H1 (cell line): ENCODE measurements around the gene BLOC1S3. TPM values are rescaled to one million over a fixed set of nuclear protein-coding genes. Genes with fewer than 3 reads are reported as not detected.

Experiments
- CTCF ChIA-PET: fragments of 300-600 bp; sonication (Branson Sonifier 250); formaldehyde crosslinking; loops from one replicate; lab custom pipeline; 2021; ENCODE audit not compliant: partially characterized antibody; lab: Charles Lee
- POLR2A ChIA-PET: fragments of 300-600 bp; sonication (Branson Sonifier 250); formaldehyde crosslinking; loops from one replicate; lab custom pipeline; 2021; ENCODE audit warnings: inconsistent platforms; ENCODE audit not compliant: partially characterized antibody; lab: Charles Lee
- DNase-seq, 2 experiments: peaks; one replicate each; pipeline versions ENCODE4 v3.0.0 to v3.0.0-alpha.2; 2010 to 2022; ENCODE audit warnings: low spot score in 2 of 2, low read depth in 1 of 2, mixed read lengths in 1 of 2
- FAIRE-seq: peaks from 2 replicates; lab custom pipeline; 2011; peaks lifted over from hg19 to GRCh38; lab: Jason Lieb, UNC
- H2AFZ ChIP-seq: 2 replicates; pipeline ENCODE4 v1.8.1; 2012; ENCODE audit warnings: low read length, inconsistent platforms
- H2AK5ac ChIP-seq: 2 replicates; pipeline ENCODE4 v1.6.1; 2013; ENCODE audit warnings: low read depth, low read length
- H2BK120ac ChIP-seq: replicated peaks from 2 replicates; pipeline ENCODE3; 2013; ENCODE audit warnings: low read depth, low read length, inconsistent platforms
- H2BK12ac ChIP-seq: 2 replicates; pipeline ENCODE4 v1.6.1; 2013; ENCODE audit warnings: low read depth, low read length
- H2BK15ac ChIP-seq: 2 replicates; pipeline ENCODE4 v1.6.1; 2013; ENCODE audit warnings: low read length
- H2BK20ac ChIP-seq: 2 replicates; pipeline ENCODE4 v1.6.1; 2013; ENCODE audit warnings: low read length
- H2BK5ac ChIP-seq: 2 replicates; pipeline ENCODE4 v1.6.1; 2013; ENCODE audit warnings: low read depth, low read length
- H3K14ac ChIP-seq: 2 replicates; pipeline ENCODE4 v1.6.1; 2013; ENCODE audit warnings: inconsistent platforms; ENCODE audit not compliant: insufficient read length
- H3K18ac ChIP-seq: 2 replicates; pipeline ENCODE4 v1.6.1; 2013; ENCODE audit warnings: low read length; ENCODE audit errors: extremely low read depth
- H3K23ac ChIP-seq: 2 replicates; pipeline ENCODE4 v1.6.1; 2013; ENCODE audit warnings: inconsistent platforms; ENCODE audit not compliant: insufficient read length
- H3K23me2 ChIP-seq: 2 replicates; pipeline ENCODE4 v1.6.1; 2013; ENCODE audit warnings: low read depth, low read length
- H3K27ac ChIP-seq: 2 replicates; pipeline ENCODE4 v1.6.1; 2011; ENCODE audit warnings: low read depth, low read length, inconsistent platforms
- H3K27me3 ChIP-seq, 4 experiments: replicated peaks in 1 of 4; 1 replicate in 1 of 4; 2 replicates in 3 of 4; pipeline versions ENCODE4 v1.6.1 to v1.8.1; 2011 to 2013; ENCODE audit warnings: low read length in 3 of 4, mild to moderate bottlenecking in 3 of 4, inconsistent platforms in 2 of 4, mixed read lengths in 2 of 4, moderate library complexity in 1 of 4; ENCODE audit not compliant: control insufficient read depth in 3 of 4, insufficient read depth in 3 of 4; ENCODE audit errors: extremely low read depth in 1 of 4
- H3K36me3 ChIP-seq, 4 experiments: 2 replicates each; pipeline versions ENCODE4 v1.6.1 to v1.8.1; 2011 to 2013; ENCODE audit warnings: mild to moderate bottlenecking in 4 of 4, low read length in 3 of 4, moderate library complexity in 2 of 4, control low read depth in 1 of 4, inconsistent platforms in 1 of 4; ENCODE audit not compliant: insufficient read depth in 4 of 4, control insufficient read depth in 2 of 4
- H3K4ac ChIP-seq: replicated peaks from 2 replicates; pipeline ENCODE3; 2013; ENCODE audit warnings: low read length, low read depth, mixed read lengths, inconsistent platforms; ENCODE audit not compliant: insufficient read length
- H3K4me1 ChIP-seq, 4 experiments: replicated peaks in 1 of 4; 1 replicate in 1 of 4; 2 replicates in 3 of 4; pipeline versions ENCODE4 v1.6.1 to v1.8.1; 2011 to 2013; ENCODE audit warnings: low read length in 3 of 4, inconsistent platforms in 2 of 4, mixed read lengths in 1 of 4; ENCODE audit not compliant: insufficient read depth in 4 of 4, control insufficient read depth in 3 of 4
- H3K4me2 ChIP-seq, 2 experiments: 2 replicates each; pipeline versions ENCODE4 v1.6.1 to v1.8.1; 2011 to 2013; ENCODE audit warnings: low read depth in 2 of 2, low read length in 2 of 2, control low read depth in 1 of 2, inconsistent platforms in 1 of 2, mild to moderate bottlenecking in 1 of 2; ENCODE audit not compliant: insufficient read depth in 1 of 2
- H3K4me3 ChIP-seq, 4 experiments: fragments of 200-600, 300-600 bp in 1 of 4; sonication (generic), shearing (Covaris generic), sonication (Bioruptor Twin) in 1 of 4; 2 replicates each; pipeline versions ENCODE4 v1.5.1 to v1.8.1; 2011 to 2016; ENCODE audit warnings: low read length in 4 of 4, low read depth in 3 of 4, control low read depth in 2 of 4, inconsistent platforms in 2 of 4, mild to moderate bottlenecking in 2 of 4, mixed read lengths in 1 of 4, moderate library complexity in 1 of 4; ENCODE audit not compliant: insufficient read depth in 2 of 4; ENCODE audit errors: extremely low read depth in 1 of 4
- H3K56ac ChIP-seq: replicated peaks from 2 replicates; pipeline ENCODE3; 2013; ENCODE audit warnings: low read depth, mild to moderate bottlenecking, mixed read lengths, low read length, inconsistent platforms; ENCODE audit not compliant: insufficient read length
- H3K79me1 ChIP-seq: 2 replicates; pipeline ENCODE4 v1.6.1; 2013; ENCODE audit warnings: low read depth, low read length, control low read depth
- H3K79me2 ChIP-seq, 2 experiments: 2 replicates each; pipeline versions ENCODE4 v1.6.1 to v1.8.1; 2012 to 2013; ENCODE audit warnings: low read length in 2 of 2, mild to moderate bottlenecking in 2 of 2, inconsistent platforms in 1 of 2; ENCODE audit not compliant: insufficient read depth in 2 of 2, control insufficient read depth in 1 of 2
- H3K9ac ChIP-seq, 4 experiments: replicated peaks in 1 of 4; 1 replicate in 1 of 4; 2 replicates in 3 of 4; pipeline versions ENCODE4 v1.6.1 to v1.8.1; 2011 to 2013; ENCODE audit warnings: low read depth in 3 of 4, low read length in 3 of 4, control low read depth in 2 of 4, mild to moderate bottlenecking in 2 of 4, moderate library complexity in 2 of 4, inconsistent platforms in 1 of 4; ENCODE audit errors: extremely low read depth in 1 of 4
- H3K9me3 ChIP-seq, 2 experiments: 2 replicates each; pipeline versions ENCODE4 v1.6.1 to v1.8.1; 2012 to 2013; ENCODE audit warnings: mild to moderate bottlenecking in 2 of 2, moderate library complexity in 2 of 2, control low read depth in 1 of 2, inconsistent platforms in 1 of 2, low read depth in 1 of 2, low read length in 1 of 2, mixed read lengths in 1 of 2; ENCODE audit not compliant: insufficient read depth in 2 of 2
- H4K20me1 ChIP-seq, 2 experiments: replicated peaks in 1 of 2; 2 replicates each; pipeline versions ENCODE3 to v1.8.1; 2011 to 2013; ENCODE audit warnings: inconsistent platforms in 2 of 2, low read length in 2 of 2, mild to moderate bottlenecking in 1 of 2; ENCODE audit not compliant: insufficient read depth in 2 of 2, control insufficient read depth in 1 of 2
- H4K5ac ChIP-seq: 2 replicates; pipeline ENCODE4 v1.6.1; 2013; ENCODE audit warnings: low read length, low read depth, mixed read lengths, inconsistent platforms; ENCODE audit not compliant: insufficient read length
- H4K8ac ChIP-seq: 2 replicates; pipeline ENCODE4 v1.8.0; 2013; ENCODE audit warnings: mild to moderate bottlenecking, moderate library complexity, low read length, inconsistent platforms; ENCODE audit not compliant: insufficient read depth; ENCODE audit errors: extremely low read depth
- H4K91ac ChIP-seq: replicated peaks from 2 replicates; pipeline ENCODE3; 2013; ENCODE audit warnings: low read length, mixed read lengths, inconsistent platforms; ENCODE audit not compliant: insufficient read length
- CHD2 ChIP-seq: IDR thresholded peaks from 2 replicates; pipeline ENCODE4 v1.6.1; 2012; ENCODE audit warnings: low read length, improper control_type of control experiment
- POLR2A ChIP-seq, 2 experiments: IDR thresholded peaks; 1 replicate in 1 of 2; 2 replicates in 1 of 2; pipeline ENCODE4 v1.6.1; 2011; ENCODE audit warnings: low read depth in 2 of 2, low read length in 2 of 2, mild to moderate bottlenecking in 2 of 2; ENCODE audit errors: control extremely low read depth in 1 of 2
- RAD21 ChIP-seq, 2 experiments: IDR thresholded peaks in 1 of 2; conservative IDR thresholded peaks in 1 of 2; 2 replicates each; pipeline ENCODE4 v1.6.1; 2011; ENCODE audit warnings: low read depth in 2 of 2, low read length in 2 of 2, improper control_type of control experiment in 1 of 2, inconsistent platforms in 1 of 2, mild to moderate bottlenecking in 1 of 2, moderate library complexity in 1 of 2
- RXRA ChIP-seq: IDR thresholded peaks from 2 replicates; pipeline ENCODE4 v1.6.1; 2011; ENCODE audit warnings: low read depth, mild to moderate bottlenecking, low read length, moderate library complexity; ENCODE audit not compliant: insufficient read depth
- SIX5 ChIP-seq: IDR thresholded peaks from 2 replicates; pipeline ENCODE4 v1.6.1; 2011; ENCODE audit warnings: mild to moderate bottlenecking, low read depth, low read length
- SP2 ChIP-seq: IDR thresholded peaks from 2 replicates; pipeline ENCODE4 v1.6.1; 2012; ENCODE audit warnings: mild to moderate bottlenecking, low read length, inconsistent platforms
- TBP ChIP-seq: IDR thresholded peaks from 2 replicates; pipeline ENCODE4 v1.6.1; 2011; ENCODE audit warnings: low read depth, low read length, improper control_type of control experiment
- ZNF274 ChIP-seq: IDR thresholded peaks from 2 replicates; pipeline ENCODE4 v1.7.0; 2012; ENCODE audit warnings: low read length, borderline replicate concordance; ENCODE audit errors: extremely low read depth
- WGBS, 2 experiments: shearing (Covaris generic) in 1 of 2; methylation state at CpG; one replicate each; pipeline versions ENCODE4 v1.1.6 to v1.1.7; 2013 to 2015; ENCODE audit warnings: low lambda C conversion rate in 2 of 2, mixed read lengths in 2 of 2, inconsistent platforms in 1 of 2, low coverage in 1 of 2, missing lambda C conversion rate in 1 of 2; ENCODE audit not compliant: insufficient replicate concordance in 2 of 2, insufficient coverage in 1 of 2, insufficient read length in 1 of 2; ENCODE audit errors: extremely low coverage in 1 of 2, missing lambda C conversion rate in 1 of 2; 5-methylcytosine and 5-hydroxymethylcytosine counted together
- polyA plus RNA-seq, 7 experiments: library from polyadenylated mRNA; depleted of rRNA in 3 of 7; stranded (reverse) in 5 of 7; unstranded in 2 of 7; fragments of >200 nt in 5 of 7; fragments of 200-250 nt in 2 of 7; gene quantifications; 1 replicate in 5 of 7; 2 replicates in 1 of 7; 4 replicates in 1 of 7; pipeline versions ENCODE4 v1.2.1 to v1.2.3, GENCODE V29; 2011 to 2013; ENCODE audit warnings: missing spikeins in 2 of 7, mixed read lengths in 2 of 7
- total RNA-seq: library from RNA; stranded (reverse); fragmentation: NEBNext Ultra II Directional; extraction: Animal tissue kit (Norgen Biotek cat#: 25700); gene quantifications from 2 replicates; pipeline ENCODE4 v1.2.1, GENCODE V29; 2021
- TF ChIP-seq, protein P1 (sequence below), 3 experiments: IDR thresholded peaks; 1 replicate in 2 of 3; 2 replicates in 1 of 3; pipeline versions ENCODE4 v1.5.1 to v1.6.1; 2011; ENCODE audit warnings: low read length in 3 of 3, mild to moderate bottlenecking in 3 of 3, inconsistent platforms in 2 of 3, low read depth in 1 of 3, moderate library complexity in 1 of 3; ENCODE audit not compliant: insufficient read depth in 1 of 3; ENCODE audit errors: control extremely low read depth in 1 of 3

Gene BLOC1S3
- total and polyA plus RNA-seq, 2 of the 8 experiments (the other 6 are each of a cell fraction or from before 2014, with no cell fraction given), result 6.0 to 6.1 TPM

DNA sequence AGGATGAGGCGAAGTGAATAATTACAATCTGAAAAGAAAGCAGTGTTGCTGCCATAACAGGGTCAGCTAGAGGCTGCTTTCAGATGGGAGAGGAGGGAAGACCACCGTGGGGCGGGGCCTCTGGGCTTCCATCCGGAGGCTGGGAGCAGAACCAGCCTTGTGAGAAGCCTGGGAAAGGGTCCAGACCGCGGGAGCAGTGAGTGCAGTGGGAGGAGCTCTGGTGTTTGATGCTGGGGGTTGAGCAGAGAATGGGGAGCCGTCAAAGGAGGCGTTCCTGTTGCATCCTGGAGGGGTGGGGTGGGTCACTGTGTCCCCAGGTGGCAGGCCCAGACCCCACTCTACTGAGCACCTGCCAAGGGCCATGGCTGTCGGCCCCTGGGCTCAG, 35.9 kb upstream of the BLOC1S3 start:
- Histone ChIP-seq H2AFZ (no peak overlapping the region), H2BK12ac (no peak overlapping the region), H2AK5ac (no peak overlapping the region), H3K79me2 (no peaks in the 10 kb centered on the region), H3K9ac (no peak overlapping the region), H3K9me3 (no peaks in the 10 kb centered on the region), H3K36me3 (peaks cover 2 to 17% (median 7%) of the 10 kb centered on the region in 4 experiments; a peak in 5 of 8 replicates), H3K4me2 (no peak overlapping the region), H3K4me3 (no peak overlapping the region), H3K18ac (no peak overlapping the region), H4K8ac (no peak overlapping the region), H4K20me1 (peaks cover 3 to 14% of the 10 kb centered on the region in 2 experiments), H2BK120ac (no peak overlapping the region), H3K56ac (no peak overlapping the region), H3K23me2 (no peaks in the 10 kb centered on the region), H3K27me3 (no peaks in the 10 kb centered on the region), H2BK5ac (no peak overlapping the region), H3K4me1 (peaks cover 0 to 8% (median 5%) of the 10 kb centered on the region in 4 experiments; a peak in 5 of 7 replicates), H4K91ac (no peak overlapping the region), H2BK20ac (no peak overlapping the region), H2BK15ac (no peak overlapping the region), H3K27ac (no peak overlapping the region), H3K14ac (no peak overlapping the region), H3K4ac (no peak overlapping the region), H3K23ac (no peak overlapping the region), H4K5ac (no peak overlapping the region), H3K79me1 (peaks cover 12% of the 10 kb centered on the region)
- 86% methylated on average over 9 of the region's 9 CpGs; no CpG with 5 or more reads in 1 of the 2 experiments for WGBS, 2 experiments
- no peak for FAIRE-seq
- no peak for DNase-seq
- ChIA-PET CTCF (interaction anchor here (0.9 to 5.6 kb wide), 7 partner anchors 18 to 143 kb away, joined by 3 to 44 read pairs (median 4); partner anchors contain the start of genes BLOC1S3 and TRAPPC6A), POLR2A (interaction anchor here (0.8 to 1.0 kb wide), 2 partner anchors 32 to 50 kb away, joined by 3 read pairs; partner anchors contain the start of gene PPP1R37)
- no peak for TF ChIP-seq SP2
- TF ChIP-seq, protein P1, sequence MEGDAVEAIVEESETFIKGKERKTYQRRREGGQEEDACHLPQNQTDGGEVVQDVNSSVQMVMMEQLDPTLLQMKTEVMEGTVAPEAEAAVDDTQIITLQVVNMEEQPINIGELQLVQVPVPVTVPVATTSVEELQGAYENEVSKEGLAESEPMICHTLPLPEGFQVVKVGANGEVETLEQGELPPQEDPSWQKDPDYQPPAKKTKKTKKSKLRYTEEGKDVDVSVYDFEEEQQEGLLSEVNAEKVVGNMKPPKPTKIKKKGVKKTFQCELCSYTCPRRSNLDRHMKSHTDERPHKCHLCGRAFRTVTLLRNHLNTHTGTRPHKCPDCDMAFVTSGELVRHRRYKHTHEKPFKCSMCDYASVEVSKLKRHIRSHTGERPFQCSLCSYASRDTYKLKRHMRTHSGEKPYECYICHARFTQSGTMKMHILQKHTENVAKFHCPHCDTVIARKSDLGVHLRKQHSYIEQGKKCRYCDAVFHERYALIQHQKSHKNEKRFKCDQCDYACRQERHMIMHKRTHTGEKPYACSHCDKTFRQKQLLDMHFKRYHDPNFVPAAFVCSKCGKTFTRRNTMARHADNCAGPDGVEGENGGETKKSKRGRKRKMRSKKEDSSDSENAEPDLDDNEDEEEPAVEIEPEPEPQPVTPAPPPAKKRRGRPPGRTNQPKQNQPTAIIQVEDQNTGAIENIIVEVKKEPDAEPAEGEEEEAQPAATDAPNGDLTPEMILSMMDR (IDR thresholded peaks at IDR 0.05; ENCODE audit: control extremely low read depth in 1 of 3, insufficient read depth in 1 of 3, low read depth in 1 of 3, low read length in 3 of 3), result no peak
- TF ChIP-seq ZNF274, result no peak
- TF ChIP-seq SIX5, result no peak
- no peak for TF ChIP-seq RXRA
- TF ChIP-seq TBP, result no peak
- no peak for TF ChIP-seq RAD21 (IDR thresholded peaks at IDR 0.05 in 1 of 2, conservative IDR thresholded peaks at IDR 0.05 in 1 of 2; ENCODE audit: low read depth in 2 of 2, low read length in 2 of 2)
- no peak for TF ChIP-seq POLR2A (IDR thresholded peaks at IDR 0.05; ENCODE audit: control extremely low read depth in 1 of 2, low read depth in 2 of 2, low read length in 2 of 2)
- TF ChIP-seq CHD2, result no peak
